ENCODE results near the gene LMCD1.
A peak's percentile ranks its signal among the peaks of the same experiment; 100 is the strongest.

The LMCD1 gene

GRCh38 chr3:8553405-8553804 lies 51.8 kb downstream of the LMCD1 start:
- H3K4me3 ChIP-seq (ENCODE audit: control insufficient read depth, low read depth, low read length), result no peak overlapping the region
- no peak for DNase-seq (ENCODE audit: low read depth)
- no peak for TF ChIP-seq CTCF (conservative IDR thresholded peaks at IDR 0.05; ENCODE audit: control insufficient read depth, insufficient read depth, low read depth, low read length)

GRCh38 chr3:8554696-8555095 lies 53.1 kb downstream of the LMCD1 start:
- no peak for DNase-seq (ENCODE audit: low read depth)
- H3K4me3 ChIP-seq (ENCODE audit: control insufficient read depth, low read depth, low read length), result no peak overlapping the region
- TF ChIP-seq CTCF (conservative IDR thresholded peaks at IDR 0.05; ENCODE audit: control insufficient read depth, insufficient read depth, low read depth, low read length), result no peak

GRCh38 chr3:8555113-8555661 lies 53.6 kb downstream of the LMCD1 start:
- DNase-seq (ENCODE audit: low read depth), result peak; percentile 88
- TF ChIP-seq CTCF (conservative IDR thresholded peaks at IDR 0.05; ENCODE audit: control insufficient read depth, insufficient read depth, low read depth, low read length), result no peak
- H3K4me3 ChIP-seq (ENCODE audit: control insufficient read depth, low read depth, low read length), result no peak overlapping the region

GRCh38 chr3:8555725-8556472 lies 54.3 kb downstream of the LMCD1 start:
- DNase-seq (ENCODE audit: low read depth), result peak; percentile 74
- no peak for TF ChIP-seq CTCF (conservative IDR thresholded peaks at IDR 0.05; ENCODE audit: control insufficient read depth, insufficient read depth, low read depth, low read length)
- H3K4me3 ChIP-seq (ENCODE audit: control insufficient read depth, low read depth, low read length), result no peak overlapping the region

GRCh38 chr3:8556473-8556869 lies 54.8 kb downstream of the LMCD1 start:
- no peak overlapping the region for H3K4me3 ChIP-seq (ENCODE audit: control insufficient read depth, low read depth, low read length)
- TF ChIP-seq CTCF (conservative IDR thresholded peaks at IDR 0.05; ENCODE audit: control insufficient read depth, insufficient read depth, low read depth, low read length), result no peak
- no peak for DNase-seq (ENCODE audit: low read depth)

GRCh38 chr3:8557298-8557697 lies 55.7 kb downstream of the LMCD1 start:
- peak; percentile 45 for DNase-seq (ENCODE audit: low read depth)
- H3K4me3 ChIP-seq (ENCODE audit: control insufficient read depth, low read depth, low read length), result no peak overlapping the region
- no peak for TF ChIP-seq CTCF (conservative IDR thresholded peaks at IDR 0.05; ENCODE audit: control insufficient read depth, insufficient read depth, low read depth, low read length)
